Activated naive CD4-positive, alpha-beta T cell treated with anti-CD3 and anti-CD28 coated beads, Interleukin-2, amount 50 U/mL, for 24 hours (primary cell): Measurements from ENCODE around the gene SKAP2.

ENCODE experiments used
- H3K27ac Mint-ChIP-seq: one replicate; pipeline ENCODE4 v1.8.0; 2021; ENCODE audit warnings: mild to moderate bottlenecking, mixed read lengths
- H3K27me3 Mint-ChIP-seq: one replicate; pipeline ENCODE4 v1.8.0; 2021; ENCODE audit warnings: mixed read lengths
- H3K36me3 Mint-ChIP-seq: one replicate; pipeline ENCODE4 v1.8.0; 2021; ENCODE audit warnings: mixed read lengths
- H3K4me1 Mint-ChIP-seq: one replicate; pipeline ENCODE4 v1.8.0; 2021; ENCODE audit warnings: mixed read lengths
- H3K4me3 Mint-ChIP-seq: one replicate; pipeline ENCODE4 v1.8.0; 2021; ENCODE audit warnings: mild to moderate bottlenecking, mixed read lengths
- H3K9me3 Mint-ChIP-seq: one replicate; pipeline ENCODE4 v1.8.0; 2021; ENCODE audit warnings: mixed read lengths

The SKAP2 gene

DNA sequence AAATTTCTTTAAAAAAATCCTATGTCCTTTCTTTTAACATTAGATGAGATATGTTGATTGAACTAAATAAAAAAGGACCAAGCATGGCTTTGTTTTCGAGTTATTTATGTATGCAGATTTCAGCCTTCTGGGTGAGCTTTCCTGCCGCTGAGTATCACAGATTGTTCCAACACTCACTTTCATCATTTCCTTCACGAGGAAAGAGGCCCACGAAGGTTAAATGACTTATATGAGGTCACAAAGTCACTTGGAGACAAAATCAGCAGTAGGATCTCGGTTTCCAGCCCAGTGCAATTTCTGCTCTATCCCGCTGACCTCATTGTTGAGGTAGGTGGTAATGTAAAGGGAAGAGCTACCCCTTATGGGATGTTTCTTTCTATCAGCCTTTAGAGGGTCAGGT lies 226.8 kb downstream of the SKAP2 start:
- H3K27me3 Mint-ChIP-seq: peaks cover 4% of the 10 kb centered on the region
- H3K9me3 Mint-ChIP-seq: no peaks in the 10 kb centered on the region
- peaks cover 5% of the 10 kb centered on the region for H3K4me1 Mint-ChIP-seq
- H3K4me3 Mint-ChIP-seq: no peak overlapping the region
- no peaks in the 10 kb centered on the region for H3K36me3 Mint-ChIP-seq
- no peak overlapping the region for H3K27ac Mint-ChIP-seq

GRCh38 chr7:26636808-26637207 lies 227.6 kb downstream of the SKAP2 start:
- Mint-ChIP-seq H3K9me3 (no peaks in the 10 kb centered on the region), H3K27ac (no peak overlapping the region), H3K36me3 (no peaks in the 10 kb centered on the region), H3K27me3 (peaks cover 4% of the 10 kb centered on the region), H3K4me1 (peaks cover 5% of the 10 kb centered on the region), H3K4me3 (no peak overlapping the region)

GRCh38 chr7:26633557-26633956 lies 230.8 kb downstream of the SKAP2 start:
- no peak overlapping the region for H3K27ac Mint-ChIP-seq

GRCh38 chr7:26631601-26632000 lies 232.8 kb downstream of the SKAP2 start:
- H3K4me3 Mint-ChIP-seq: no peak overlapping the region
- no peaks in the 10 kb centered on the region for H3K36me3 Mint-ChIP-seq
- no peak overlapping the region for H3K27ac Mint-ChIP-seq
- H3K4me1 Mint-ChIP-seq: peaks cover 5% of the 10 kb centered on the region
- peaks cover 8% of the 10 kb centered on the region for H3K27me3 Mint-ChIP-seq
- H3K9me3 Mint-ChIP-seq: no peaks in the 10 kb centered on the region

More at GRCh38 chr7:26633557-26633956, 230.8 kb downstream of the SKAP2 start:
- no peak overlapping the region for H3K4me3 Mint-ChIP-seq
- no peaks in the 10 kb centered on the region for H3K36me3 Mint-ChIP-seq
- H3K9me3 Mint-ChIP-seq: no peaks in the 10 kb centered on the region
- peaks cover 7% of the 10 kb centered on the region for H3K27me3 Mint-ChIP-seq
- H3K4me1 Mint-ChIP-seq: peaks cover 5% of the 10 kb centered on the region

DNA sequence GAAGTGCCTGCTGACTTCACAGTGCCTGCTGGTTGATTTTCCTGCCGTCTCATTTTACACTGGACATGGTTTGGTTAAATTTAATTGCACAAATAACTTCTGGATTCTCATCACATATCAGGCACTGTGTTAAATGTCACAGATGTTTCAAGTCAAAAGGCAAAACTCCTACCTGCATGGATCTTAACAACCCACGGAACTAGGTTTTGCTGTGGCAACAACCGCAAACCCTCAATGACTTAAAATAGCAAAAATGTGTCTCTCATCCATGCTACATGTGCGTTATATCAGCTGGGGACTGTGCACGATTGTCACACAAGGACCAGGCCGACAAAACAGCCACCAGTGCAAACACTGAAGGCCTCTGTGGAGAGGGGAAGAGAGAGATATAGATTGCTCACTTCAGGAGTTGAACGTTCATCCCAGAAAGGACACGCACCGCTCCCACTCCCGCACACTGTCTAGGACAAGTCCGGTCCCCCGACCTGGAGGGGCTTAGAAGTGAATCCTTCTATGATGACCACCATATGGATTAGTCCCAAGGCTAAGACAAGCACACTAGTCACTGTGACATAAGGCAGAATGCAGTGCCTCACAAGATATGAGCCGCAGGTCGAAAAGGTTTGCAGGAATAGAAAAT lies 233.3 kb downstream of the SKAP2 start:
- H3K36me3 Mint-ChIP-seq: no peaks in the 10 kb centered on the region
- H3K27ac Mint-ChIP-seq: no peak overlapping the region
- H3K4me3 Mint-ChIP-seq: no peak overlapping the region
- H3K4me1 Mint-ChIP-seq: peaks cover 5% of the 10 kb centered on the region
- peaks cover 8% of the 10 kb centered on the region for H3K27me3 Mint-ChIP-seq
- H3K9me3 Mint-ChIP-seq: no peaks in the 10 kb centered on the region

DNA sequence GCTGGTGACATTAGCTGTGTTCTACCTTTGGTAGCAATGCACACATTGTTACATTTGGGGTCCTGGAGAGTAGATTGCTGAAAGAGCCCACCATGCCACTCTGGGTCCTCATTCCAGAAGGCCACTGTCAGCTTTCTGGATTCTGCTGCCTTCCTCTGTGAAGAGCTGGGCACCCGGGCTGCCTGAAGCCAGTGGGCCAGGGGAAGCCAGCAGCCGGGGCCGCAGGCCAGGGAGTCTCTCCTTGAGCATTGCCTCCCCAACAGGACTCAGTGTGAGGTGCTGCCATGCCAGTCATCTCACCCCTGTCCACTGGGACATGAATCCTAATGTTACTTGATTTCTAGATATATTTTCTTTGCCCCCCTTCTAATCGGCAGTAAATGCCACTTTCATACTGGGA lies 234.0 kb downstream of the SKAP2 start:
- Mint-ChIP-seq H3K4me3 (no peak overlapping the region), H3K9me3 (no peaks in the 10 kb centered on the region), H3K27me3 (peaks cover 8% of the 10 kb centered on the region), H3K27ac (no peak overlapping the region), H3K36me3 (no peaks in the 10 kb centered on the region), H3K4me1 (peaks cover 5% of the 10 kb centered on the region)

DNA sequence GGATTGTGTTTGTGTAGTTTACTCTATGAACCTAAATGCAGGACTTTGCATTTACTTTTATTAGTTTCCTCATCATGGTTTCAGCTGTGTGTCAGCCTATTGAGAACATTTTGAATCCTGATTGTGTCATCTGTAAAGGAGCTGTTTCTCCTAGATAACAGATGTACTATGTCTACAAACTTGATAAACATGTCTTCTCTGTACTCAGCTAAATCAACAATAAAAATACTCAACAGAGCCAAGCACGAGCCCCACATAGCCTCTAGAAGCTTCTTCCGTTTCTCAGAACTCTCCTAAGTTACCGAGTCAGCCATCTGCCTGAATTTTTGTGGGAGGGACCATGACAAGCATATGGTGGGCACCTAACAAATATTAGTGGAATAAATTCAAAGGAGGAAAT lies 234.7 kb downstream of the SKAP2 start:
- no peak overlapping the region for H3K4me3 Mint-ChIP-seq
- no peaks in the 10 kb centered on the region for H3K36me3 Mint-ChIP-seq
- H3K27me3 Mint-ChIP-seq: peaks cover 7% of the 10 kb centered on the region
- H3K4me1 Mint-ChIP-seq: peaks cover 5% of the 10 kb centered on the region
- no peak overlapping the region for H3K27ac Mint-ChIP-seq
- no peaks in the 10 kb centered on the region for H3K9me3 Mint-ChIP-seq

- Mint-ChIP-seq H3K9me3 (no peaks in the 10 kb centered on the region), H3K27me3 (peaks cover 4% of the 10 kb centered on the region), H3K4me3 (no peak overlapping the region), H3K27ac (no peak overlapping the region), H3K4me1 (no peaks in the 10 kb centered on the region), H3K36me3 (no peaks in the 10 kb centered on the region)
Measured at GRCh38 chr7:26627891-26628341, 236.5 kb downstream of the SKAP2 start.

- H3K4me3 Mint-ChIP-seq: no peak overlapping the region
- H3K27ac Mint-ChIP-seq: no peak overlapping the region
- H3K9me3 Mint-ChIP-seq: no peaks in the 10 kb centered on the region
- H3K4me1 Mint-ChIP-seq: no peaks in the 10 kb centered on the region
- no peaks in the 10 kb centered on the region for H3K36me3 Mint-ChIP-seq
- H3K27me3 Mint-ChIP-seq: peaks cover 4% of the 10 kb centered on the region
Measured at GRCh38 chr7:26627221-26627620, 237.2 kb downstream of the SKAP2 start.

GRCh38 chr7:26626687-26627086 lies 237.7 kb downstream of the SKAP2 start:
- no peaks in the 10 kb centered on the region for H3K9me3 Mint-ChIP-seq
- H3K36me3 Mint-ChIP-seq: no peaks in the 10 kb centered on the region
- H3K27me3 Mint-ChIP-seq: peaks cover 4% of the 10 kb centered on the region
- H3K4me3 Mint-ChIP-seq: no peak overlapping the region
- H3K27ac Mint-ChIP-seq: no peak overlapping the region
- H3K4me1 Mint-ChIP-seq: no peaks in the 10 kb centered on the region

DNA sequence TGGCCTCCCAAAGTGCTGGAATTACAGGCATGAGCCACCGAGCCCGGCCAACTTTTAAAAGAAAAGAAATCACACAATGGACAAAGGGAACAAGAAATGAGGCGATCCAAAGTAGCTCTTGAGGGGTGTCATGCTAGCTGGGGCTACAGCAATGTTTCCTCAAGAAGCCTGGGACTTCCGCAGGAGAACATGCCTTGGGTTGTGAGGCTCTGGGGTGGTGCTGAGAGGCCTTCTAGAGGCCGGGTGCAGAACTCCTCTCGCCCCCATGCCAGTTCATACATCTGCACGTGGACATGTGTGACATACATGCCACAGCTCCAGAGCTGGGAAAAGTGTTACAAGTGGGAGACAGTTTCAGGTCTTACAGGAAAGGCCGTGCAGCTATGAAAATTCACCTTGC lies 238.2 kb downstream of the SKAP2 start:
- Mint-ChIP-seq H3K4me3 (no peak overlapping the region), H3K36me3 (no peaks in the 10 kb centered on the region), H3K27me3 (peaks cover 1% of the 10 kb centered on the region), H3K9me3 (no peaks in the 10 kb centered on the region), H3K4me1 (no peaks in the 10 kb centered on the region), H3K27ac (no peak overlapping the region)

- no peak overlapping the region for H3K4me3 Mint-ChIP-seq
- no peaks in the 10 kb centered on the region for H3K4me1 Mint-ChIP-seq
- no peaks in the 10 kb centered on the region for H3K36me3 Mint-ChIP-seq
- peaks cover 1% of the 10 kb centered on the region for H3K27me3 Mint-ChIP-seq
- no peak overlapping the region for H3K27ac Mint-ChIP-seq
- H3K9me3 Mint-ChIP-seq: no peaks in the 10 kb centered on the region
Measured at GRCh38 chr7:26625286-26625685, 239.1 kb downstream of the SKAP2 start.

DNA sequence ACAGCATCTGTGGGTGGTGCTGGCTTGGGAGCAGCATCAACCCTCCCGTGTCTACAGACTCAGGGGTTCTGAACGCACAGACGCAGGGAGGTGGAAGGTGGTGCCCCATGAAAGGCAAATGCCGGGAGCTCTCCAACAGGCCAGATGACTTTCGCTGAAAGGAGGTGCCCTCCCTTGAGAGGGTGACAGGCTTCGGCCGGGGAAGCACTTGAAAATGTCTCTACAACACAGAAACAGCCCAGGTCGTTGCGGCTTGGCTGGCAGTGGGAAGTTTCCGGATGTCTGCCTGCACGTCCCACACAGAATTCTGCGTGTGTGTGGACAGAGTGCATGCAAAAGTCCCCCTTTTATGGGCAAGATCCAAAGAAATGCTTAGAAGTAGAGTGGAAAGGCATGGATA lies 239.6 kb downstream of the SKAP2 start:
- Mint-ChIP-seq H3K4me3 (no peak overlapping the region), H3K27ac (no peak overlapping the region), H3K4me1 (no peaks in the 10 kb centered on the region), H3K36me3 (no peaks in the 10 kb centered on the region), H3K9me3 (no peaks in the 10 kb centered on the region), H3K27me3 (peaks cover 1% of the 10 kb centered on the region)

GRCh38 chr7:26624431-26624830 lies 240.0 kb downstream of the SKAP2 start:
- Mint-ChIP-seq H3K4me3 (no peak overlapping the region), H3K9me3 (no peaks in the 10 kb centered on the region), H3K4me1 (no peaks in the 10 kb centered on the region), H3K27ac (no peak overlapping the region), H3K36me3 (no peaks in the 10 kb centered on the region), H3K27me3 (peaks cover 1% of the 10 kb centered on the region)

DNA sequence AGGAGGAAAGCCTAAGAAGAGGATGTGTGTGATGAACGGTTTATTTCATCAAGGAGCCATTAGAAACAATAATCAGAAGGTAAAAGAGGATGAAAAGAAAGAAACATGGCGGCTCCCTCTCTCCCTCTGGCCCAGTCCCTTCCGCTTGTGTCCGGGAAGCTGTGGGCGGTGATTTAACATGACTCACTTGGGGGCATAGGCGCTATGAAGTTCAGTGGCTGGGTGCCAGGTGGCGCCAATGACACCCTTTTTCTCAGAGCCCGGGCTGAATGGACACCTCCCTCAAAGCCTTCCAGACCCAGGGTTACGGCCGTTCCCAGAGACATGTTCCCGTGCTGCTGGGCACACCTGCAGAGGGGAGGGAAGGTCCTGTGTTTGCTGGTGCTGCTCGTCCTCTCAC lies 244.0 kb downstream of the SKAP2 start:
- Mint-ChIP-seq H3K27ac (no peak overlapping the region), H3K27me3 (no peaks in the 10 kb centered on the region), H3K4me1 (no peaks in the 10 kb centered on the region), H3K4me3 (no peak overlapping the region), H3K9me3 (no peaks in the 10 kb centered on the region), H3K36me3 (no peaks in the 10 kb centered on the region)

DNA sequence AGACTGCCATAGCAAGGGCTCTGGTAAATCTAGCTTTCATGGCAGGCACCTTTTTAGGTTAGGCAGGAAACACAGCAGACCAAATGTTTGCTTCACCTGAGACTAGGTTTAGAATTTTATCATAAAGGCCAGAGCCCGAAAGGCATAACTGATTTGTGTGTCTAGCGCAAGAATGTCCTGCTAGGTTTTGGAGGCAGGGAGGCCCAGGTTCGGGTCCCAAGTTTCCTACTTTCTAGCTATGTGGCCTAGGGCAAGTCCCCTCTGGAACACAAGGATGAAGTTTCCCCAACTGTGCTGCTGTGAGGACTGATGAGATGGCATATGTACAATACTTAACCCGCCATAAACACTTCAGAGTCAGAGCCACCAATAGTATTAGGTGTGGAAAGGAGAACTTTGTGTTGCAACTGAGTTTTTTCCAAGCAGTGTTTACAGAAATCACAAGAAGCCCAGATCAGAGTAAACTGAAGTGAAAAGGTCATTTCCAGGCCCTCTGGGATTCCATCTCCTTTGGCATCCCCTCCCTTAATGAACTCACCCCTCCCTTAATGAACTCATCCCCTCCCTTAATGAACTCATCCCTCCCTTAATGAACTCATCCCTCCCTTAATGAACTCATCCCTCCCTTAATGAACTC lies 244.9 kb downstream of the SKAP2 start:
- no peaks in the 10 kb centered on the region for H3K9me3 Mint-ChIP-seq
- no peaks in the 10 kb centered on the region for H3K27me3 Mint-ChIP-seq
- H3K4me1 Mint-ChIP-seq: no peaks in the 10 kb centered on the region
- no peaks in the 10 kb centered on the region for H3K36me3 Mint-ChIP-seq
- H3K4me3 Mint-ChIP-seq: no peak overlapping the region
- no peak overlapping the region for H3K27ac Mint-ChIP-seq

DNA sequence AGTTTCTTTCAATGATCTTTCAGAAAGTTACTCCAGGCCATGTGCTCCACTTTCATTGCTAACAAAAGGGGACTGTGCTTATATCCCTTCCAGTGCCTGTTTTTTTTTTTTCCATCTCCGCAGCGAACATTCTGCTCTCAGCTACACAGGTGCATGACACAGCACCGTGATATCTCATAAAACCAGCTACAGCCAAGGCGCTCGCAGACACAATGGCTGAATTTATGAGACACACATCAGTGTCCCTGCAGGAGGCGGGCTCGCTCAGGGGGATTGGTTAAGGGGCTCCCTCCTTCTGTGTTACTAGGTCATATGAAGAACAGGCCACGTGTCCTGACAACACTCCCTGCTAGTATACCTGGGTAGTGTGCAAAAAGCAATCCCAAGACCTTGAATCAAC lies 245.5 kb downstream of the SKAP2 start:
- Mint-ChIP-seq H3K27ac (no peak overlapping the region), H3K27me3 (no peaks in the 10 kb centered on the region), H3K4me3 (no peak overlapping the region), H3K36me3 (no peaks in the 10 kb centered on the region), H3K4me1 (no peaks in the 10 kb centered on the region), H3K9me3 (no peaks in the 10 kb centered on the region)
